DOHH2 (cell line): ENCODE measurements around the gene ODC1.

Experiments used
- H3F3A ChIP-seq: fragments of 200-600 bp; sonication (generic), shearing (Covaris generic); 2 replicates; pipeline ENCODE4 v1.6.0; 2016; ENCODE audit warnings: antibody characterized with exemption, mild to moderate bottlenecking; ENCODE audit not compliant: control insufficient read depth, insufficient read depth
- H3K27ac ChIP-seq: fragments of 200-600 bp; sonication (generic); 2 replicates; pipeline ENCODE4 v1.5.1; 2014; ENCODE audit warnings: low read depth, mild to moderate bottlenecking, low read length, moderate library complexity
- H3K27me3 ChIP-seq: fragments of 200-600 bp; sonication (generic); 2 replicates; pipeline ENCODE4 v1.6.1; 2014; ENCODE audit warnings: mild to moderate bottlenecking, low read length, mixed read lengths; ENCODE audit not compliant: control insufficient read depth
- H3K36me3 ChIP-seq: fragments of 200-600 bp; sonication (generic); 2 replicates; pipeline ENCODE4 v1.6.1; 2014; ENCODE audit warnings: mild to moderate bottlenecking, low read length, moderate library complexity, mixed read lengths; ENCODE audit not compliant: control insufficient read depth
- H3K4me1 ChIP-seq: fragments of 200-600 bp; sonication (generic); 2 replicates; pipeline ENCODE4 v1.6.1; 2014; ENCODE audit warnings: mild to moderate bottlenecking, low read length, mixed read lengths; ENCODE audit not compliant: control insufficient read depth
- H3K4me2 ChIP-seq: fragments of 200-600 bp; sonication (generic); 2 replicates; pipeline ENCODE4 v1.6.0; 2014; ENCODE audit warnings: mild to moderate bottlenecking, low read length, moderate library complexity
- H3K4me3 ChIP-seq: fragments of 200-600 bp; sonication (generic); 2 replicates; pipeline ENCODE4 v1.5.1; 2014; ENCODE audit warnings: mild to moderate bottlenecking, low read length, mixed read lengths
- H3K79me2 ChIP-seq: fragments of 200-600 bp; sonication (generic); 2 replicates; pipeline ENCODE4 v1.6.1; 2014; ENCODE audit warnings: mild to moderate bottlenecking, low read length, mixed read lengths; ENCODE audit not compliant: control insufficient read depth
- H3K9me2 ChIP-seq: fragments of 200-600 bp; sonication (generic); replicated peaks from 2 replicates; pipeline ENCODE4 v1.6.1; 2014; ENCODE audit warnings: mild to moderate bottlenecking, low read length, mixed read lengths; ENCODE audit not compliant: control insufficient read depth
- H3K9me3 ChIP-seq: fragments of 200-600 bp; sonication (generic); 2 replicates; pipeline ENCODE4 v1.6.1; 2014; ENCODE audit warnings: antibody characterized with exemption, low read length, mixed read lengths; ENCODE audit not compliant: control insufficient read depth, insufficient read depth
- H4K20me1 ChIP-seq: fragments of 200-600 bp; sonication (generic); 2 replicates; pipeline ENCODE4 v1.6.0; 2014; ENCODE audit warnings: low read depth, mild to moderate bottlenecking, antibody characterized with exemption, low read length, moderate library complexity; ENCODE audit not compliant: control insufficient read depth, insufficient read depth
- EZH2phosphoT487 ChIP-seq: fragments of 200-600 bp; sonication (generic); IDR thresholded peaks from 2 replicates; pipeline ENCODE4 v1.6.1; 2017; ENCODE audit warnings: borderline replicate concordance, mild to moderate bottlenecking, antibody characterized with exemption, low read length, moderate library complexity, mixed read lengths
- TF ChIP-seq, protein P1 (sequence below): fragments of 200-600 bp; sonication (generic); IDR thresholded peaks from one replicate; pipeline ENCODE4 v1.5.1; 2014; ENCODE audit warnings: antibody characterized with exemption, mild to moderate bottlenecking, low read depth, low read length; ENCODE audit not compliant: poor library complexity, severe bottlenecking

Gene ODC1

GRCh38 chr2:10475811-10476660 lies 27.9 kb upstream of the ODC1 start:
- Histone ChIP-seq H4K20me1 (no peaks in the 10 kb centered on the region), H3K9me2 (no peaks in the 10 kb centered on the region), H3F3A (no peaks in the 10 kb centered on the region), H3K27ac (no peak overlapping the region), H3K79me2 (no peaks in the 10 kb centered on the region), H3K9me3 (no peaks in the 10 kb centered on the region), H3K36me3 (no peaks in the 10 kb centered on the region), H3K4me3 (no peak overlapping the region), H3K27me3 (peaks cover 3% of the 10 kb centered on the region; the same call in 1 of the 2 replicates), H3K4me2 (no peak overlapping the region), H3K4me1 (peaks cover 11% of the 10 kb centered on the region)
- no peak for TF ChIP-seq EZH2phosphoT487
- TF ChIP-seq, protein P1, sequence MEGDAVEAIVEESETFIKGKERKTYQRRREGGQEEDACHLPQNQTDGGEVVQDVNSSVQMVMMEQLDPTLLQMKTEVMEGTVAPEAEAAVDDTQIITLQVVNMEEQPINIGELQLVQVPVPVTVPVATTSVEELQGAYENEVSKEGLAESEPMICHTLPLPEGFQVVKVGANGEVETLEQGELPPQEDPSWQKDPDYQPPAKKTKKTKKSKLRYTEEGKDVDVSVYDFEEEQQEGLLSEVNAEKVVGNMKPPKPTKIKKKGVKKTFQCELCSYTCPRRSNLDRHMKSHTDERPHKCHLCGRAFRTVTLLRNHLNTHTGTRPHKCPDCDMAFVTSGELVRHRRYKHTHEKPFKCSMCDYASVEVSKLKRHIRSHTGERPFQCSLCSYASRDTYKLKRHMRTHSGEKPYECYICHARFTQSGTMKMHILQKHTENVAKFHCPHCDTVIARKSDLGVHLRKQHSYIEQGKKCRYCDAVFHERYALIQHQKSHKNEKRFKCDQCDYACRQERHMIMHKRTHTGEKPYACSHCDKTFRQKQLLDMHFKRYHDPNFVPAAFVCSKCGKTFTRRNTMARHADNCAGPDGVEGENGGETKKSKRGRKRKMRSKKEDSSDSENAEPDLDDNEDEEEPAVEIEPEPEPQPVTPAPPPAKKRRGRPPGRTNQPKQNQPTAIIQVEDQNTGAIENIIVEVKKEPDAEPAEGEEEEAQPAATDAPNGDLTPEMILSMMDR: no peak

- TF ChIP-seq, protein P1: no peak
- TF ChIP-seq EZH2phosphoT487: no peak
- Histone ChIP-seq H3K36me3 (no peaks in the 10 kb centered on the region), H3K9me2 (no peaks in the 10 kb centered on the region), H3K4me2 (no peak overlapping the region), H3K4me1 (peaks cover 11% of the 10 kb centered on the region), H3K79me2 (no peaks in the 10 kb centered on the region), H3K9me3 (no peaks in the 10 kb centered on the region), H3K27ac (no peak overlapping the region), H3F3A (no peaks in the 10 kb centered on the region), H3K4me3 (no peak overlapping the region), H4K20me1 (no peaks in the 10 kb centered on the region), H3K27me3 (peaks cover 6% of the 10 kb centered on the region)
These were observed 27.1 kb upstream of the ODC1 start for GRCh38 chr2:10475221-10475722.

GRCh38 chr2:10473121-10473756 lies 25.1 kb upstream of the ODC1 start:
- Histone ChIP-seq H3K27me3 (peaks cover 6% of the 10 kb centered on the region), H3K9me3 (no peaks in the 10 kb centered on the region), H3K36me3 (no peaks in the 10 kb centered on the region), H3K9me2 (no peaks in the 10 kb centered on the region), H3K79me2 (no peaks in the 10 kb centered on the region), H3F3A (no peaks in the 10 kb centered on the region), H3K4me3 (no peak overlapping the region), H3K27ac (no peak overlapping the region), H4K20me1 (no peaks in the 10 kb centered on the region), H3K4me2 (no peak overlapping the region), H3K4me1 (peaks cover 11% of the 10 kb centered on the region)
- TF ChIP-seq, protein P1: no peak
- TF ChIP-seq EZH2phosphoT487: no peak
